Naive thymus-derived CD4-positive, alpha-beta T cell (primary cell): Measurements from ENCODE around the gene RFC1. TPM values are rescaled to one million over a fixed set of nuclear protein-coding genes. Genes with fewer than 3 reads are reported as not detected.

Source experiments
- ATAC-seq: fragments of 150-1000 bp; cut with Tn5 transposase; 2 replicates; pipeline ENCODE4 v1.10.0; 2021; ENCODE audit warnings: mild to moderate bottlenecking, moderate library complexity
- CTCF ChIA-PET: fragments of 350-600 bp; sonication (Branson Sonifier 250); formaldehyde crosslinking; loops from one replicate; lab custom pipeline; 2021; ENCODE audit warnings: antibody characterized with exemption; lab: Charles Lee
- POLR2A ChIA-PET: fragments of 350-600 bp; sonication (Branson Sonifier 250); formaldehyde crosslinking; loops from one replicate; lab custom pipeline; 2021; ENCODE audit warnings: antibody characterized with exemption, inconsistent platforms; lab: Charles Lee
- DNase-seq, 9 donors: peaks; one replicate each; pipeline versions ENCODE4 v3.0.0 to v3.0.0-alpha.2; 2020 to 2022; ENCODE audit warnings: mixed read lengths in 1 of 9
- H3K27ac ChIP-seq: one replicate; pipeline ENCODE4 v1.7.0; 2013; ENCODE audit warnings: mild to moderate bottlenecking, low read depth, low read length, moderate library complexity
- H3K27me3 ChIP-seq, 2 donors: one replicate each; pipeline ENCODE4 v1.7.0; 2013; ENCODE audit warnings: low read length in 2 of 2, mild to moderate bottlenecking in 2 of 2, moderate library complexity in 2 of 2; ENCODE audit not compliant: control insufficient read depth in 2 of 2, insufficient read depth in 2 of 2
- H3K36me3 ChIP-seq, 3 experiments: 1 replicate in 2 of 3; 2 replicates in 1 of 3; pipeline ENCODE4 v1.7.0; 2013; ENCODE audit warnings: low read length in 3 of 3, mild to moderate bottlenecking in 3 of 3, moderate library complexity in 1 of 3; ENCODE audit not compliant: insufficient read depth in 3 of 3, control insufficient read depth in 2 of 3
- H3K4me1 ChIP-seq, 2 donors: one replicate each; pipeline ENCODE4 v1.7.0; 2013; ENCODE audit warnings: low read length in 2 of 2, mild to moderate bottlenecking in 2 of 2, moderate library complexity in 1 of 2; ENCODE audit not compliant: control insufficient read depth in 2 of 2, insufficient read depth in 2 of 2
- H3K4me3 ChIP-seq: 2 replicates; pipeline ENCODE4 v1.7.0; 2013; ENCODE audit warnings: mild to moderate bottlenecking, low read length
- H3K9me3 ChIP-seq, 3 experiments: 1 replicate in 2 of 3; 2 replicates in 1 of 3; pipeline ENCODE4 v1.7.0; 2013; ENCODE audit warnings: low read length in 3 of 3; ENCODE audit not compliant: control insufficient read depth in 2 of 3
- H3K27ac Mint-ChIP-seq, 9 donors: one replicate each; pipeline ENCODE4 v1.8.0; 2020 to 2022; ENCODE audit warnings: mixed read lengths in 9 of 9, mild to moderate bottlenecking in 8 of 9, moderate library complexity in 5 of 9, inconsistent platforms in 2 of 9
- H3K27me3 Mint-ChIP-seq, 5 donors: one replicate each; pipeline ENCODE4 v1.8.0; 2021 to 2022; ENCODE audit warnings: mixed read lengths in 5 of 5, mild to moderate bottlenecking in 1 of 5
- H3K36me3 Mint-ChIP-seq, 5 donors: one replicate each; pipeline ENCODE4 v1.8.0; 2020 to 2022; ENCODE audit warnings: mixed read lengths in 5 of 5, mild to moderate bottlenecking in 3 of 5, inconsistent platforms in 1 of 5
- H3K4me1 Mint-ChIP-seq, 7 donors: one replicate each; pipeline ENCODE4 v1.8.0; 2020 to 2022; ENCODE audit warnings: mixed read lengths in 7 of 7, mild to moderate bottlenecking in 3 of 7, inconsistent platforms in 1 of 7
- H3K4me3 Mint-ChIP-seq, 10 donors: one replicate each; pipeline ENCODE4 v1.8.0; 2020 to 2022; ENCODE audit warnings: mild to moderate bottlenecking in 10 of 10, mixed read lengths in 10 of 10, moderate library complexity in 6 of 10, inconsistent platforms in 2 of 10
- H3K9me3 Mint-ChIP-seq, 11 donors: one replicate each; pipeline ENCODE4 v1.8.0; 2020 to 2022; ENCODE audit warnings: mixed read lengths in 11 of 11, mild to moderate bottlenecking in 4 of 11, inconsistent platforms in 1 of 11, moderate library complexity in 1 of 11
- intact Hi-C, 2 donors: fragments of 100-400 bp; cut with micrococcal nuclease; formaldehyde crosslinking; loops; one replicate each; pipeline ENCODE4 v1.15.1; 2023
- polyA plus RNA-seq, 2 donors: library from polyadenylated mRNA; unstranded; fragments of 300-500 nt; fragmentation: Illumina TruSeq; gene quantifications; one replicate each; pipeline ENCODE4 v1.2.3, GENCODE V29; 2021
- total RNA-seq, 6 experiments: library from RNA in 5 of 6; stranded (reverse) in 5 of 6; gene quantifications; 1 replicate in 5 of 6; 2 replicates in 1 of 6; pipeline ENCODE4 v1.2.3 and lab custom pipeline; 2021 to 2026

The RFC1 gene
- total and polyA plus RNA-seq, 7 experiments from 2014 or later, result 33.8 to 66.4 (median 63.7) TPM

- CTCF ChIA-PET, result no interaction called here
Observed at GRCh38 chr4:39337841-39338240, 28.3 kb downstream of the RFC1 start.

GRCh38 chr4:39335566-39335965 lies 30.6 kb downstream of the RFC1 start:
- no peaks in the 10 kb centered on the region for H3K27me3 Mint-ChIP-seq
- ChIA-PET CTCF (no interaction called here), POLR2A (no interaction called here)
- peak overlapping the region in 2 of 9 donors; percentile 1 to 7 for H3K27ac Mint-ChIP-seq
- peaks cover 0 to 26% (median 9%) of the 10 kb centered on the region in 5 donors for H3K36me3 Mint-ChIP-seq
- no peak for ATAC-seq
- no peak overlapping the region for H3K4me3 Mint-ChIP-seq
- Histone ChIP-seq H3K4me3 (no peak overlapping the region), H3K4me1 (no peaks in the 10 kb centered on the region), H3K27ac (no peak overlapping the region), H3K27me3 (no peaks in the 10 kb centered on the region), H3K9me3 (no peaks in the 10 kb centered on the region), H3K36me3 (peaks cover 0 to 10% (median 0%) of the 10 kb centered on the region in 3 experiments)
- H3K4me1 Mint-ChIP-seq, result peaks cover 15 to 74% (median 67%) of the 10 kb centered on the region in 7 donors
- DNase-seq, result no peak
- intact Hi-C loops, result no loop called here
- H3K9me3 Mint-ChIP-seq, result no peaks in the 10 kb centered on the region

More at GRCh38 chr4:39337841-39338240, 28.3 kb downstream of the RFC1 start:
- Mint-ChIP-seq H3K4me3 (no peak overlapping the region), H3K36me3 (peaks cover 0 to 49% (median 22%) of the 10 kb centered on the region in 5 donors), H3K9me3 (no peaks in the 10 kb centered on the region), H3K27me3 (no peaks in the 10 kb centered on the region), H3K27ac (no peak overlapping the region), H3K4me1 (peaks cover 17 to 69% (median 63%) of the 10 kb centered on the region in 7 donors)
- no peak for ATAC-seq
- intact Hi-C loops, result loop anchor here in 1 of 2 donors (2.0 kb wide), 1 partner anchor 13 kb away; no protein-coding TSS in a partner anchor
- Histone ChIP-seq H3K27ac (no peak overlapping the region), H3K27me3 (no peaks in the 10 kb centered on the region), H3K4me1 (no peaks in the 10 kb centered on the region), H3K36me3 (peaks cover 0 to 19% (median 9%) of the 10 kb centered on the region in 3 experiments), H3K9me3 (no peaks in the 10 kb centered on the region), H3K4me3 (no peak overlapping the region)
- no peak for DNase-seq
- POLR2A ChIA-PET, result interaction anchor here (0.9 to 1.3 kb wide), 2 partner anchors 9 to 309 kb away, joined by 3 to 4 read pairs; no protein-coding TSS in a partner anchor

- H3K27ac ChIP-seq, result no peak overlapping the region
- Mint-ChIP-seq H3K27ac (no peak overlapping the region), H3K9me3 (no peaks in the 10 kb centered on the region), H3K36me3 (peaks cover 4 to 24% (median 18%) of the 10 kb centered on the region in 5 donors), H3K27me3 (no peaks in the 10 kb centered on the region), H3K4me3 (no peak overlapping the region), H3K4me1 (peaks cover 3 to 54% (median 42%) of the 10 kb centered on the region in 7 donors)
- no peaks in the 10 kb centered on the region for H3K4me1 ChIP-seq
- intact Hi-C loops, result no loop called here
- POLR2A ChIA-PET, result no interaction called here
- H3K4me3 ChIP-seq, result no peak overlapping the region
- CTCF ChIA-PET, result no interaction called here
- DNase-seq (no peak), ATAC-seq (no peak)
- peaks cover 0 to 17% (median 6%) of the 10 kb centered on the region in 3 experiments for H3K36me3 ChIP-seq
- H3K9me3 ChIP-seq, result no peaks in the 10 kb centered on the region
- no peaks in the 10 kb centered on the region for H3K27me3 ChIP-seq
Observed at GRCh38 chr4:39331191-39331590, 35.0 kb downstream of the RFC1 start.

GRCh38 chr4:39330353-39330752 lies 35.8 kb downstream of the RFC1 start:
- no peak overlapping the region for H3K27ac ChIP-seq
- Mint-ChIP-seq H3K36me3 (peaks cover 8 to 28% (median 23%) of the 10 kb centered on the region in 5 donors), H3K4me3 (no peak overlapping the region), H3K27me3 (no peaks in the 10 kb centered on the region), H3K27ac (peak overlapping the region in 2 of 9 donors; percentile 22 to 60), H3K4me1 (peaks cover 0 to 47% (median 36%) of the 10 kb centered on the region in 7 donors), H3K9me3 (no peaks in the 10 kb centered on the region)
- intact Hi-C loops, result no loop called here
- no peaks in the 10 kb centered on the region for H3K27me3 ChIP-seq
- DNase-seq, result no peak
- POLR2A ChIA-PET, result interaction anchor here (0.5 kb wide), 1 partner anchor 422 kb away, joined by 4 read pairs; no protein-coding TSS in a partner anchor
- H3K9me3 ChIP-seq, result no peaks in the 10 kb centered on the region
- CTCF ChIA-PET, result no interaction called here
- no peak for ATAC-seq
- no peak overlapping the region for H3K4me3 ChIP-seq
- peaks cover 4 to 25% (median 6%) of the 10 kb centered on the region in 3 experiments for H3K36me3 ChIP-seq
- H3K4me1 ChIP-seq, result no peaks in the 10 kb centered on the region

- Histone ChIP-seq H3K9me3 (no peaks in the 10 kb centered on the region), H3K36me3 (peaks cover 4 to 39% (median 6%) of the 10 kb centered on the region in 3 experiments), H3K27ac (no peak overlapping the region), H3K4me1 (no peaks in the 10 kb centered on the region), H3K4me3 (no peak overlapping the region), H3K27me3 (no peaks in the 10 kb centered on the region)
- H3K27me3 Mint-ChIP-seq, result no peaks in the 10 kb centered on the region
- DNase-seq (no peak), ATAC-seq (no peak)
- H3K27ac Mint-ChIP-seq, result no peak overlapping the region
- CTCF ChIA-PET, result no interaction called here
- intact Hi-C loops, result no loop called here
- H3K36me3 Mint-ChIP-seq, result peaks cover 8 to 53% (median 34%) of the 10 kb centered on the region in 5 donors
- peaks cover 4 to 18% (median 10%) of the 10 kb centered on the region in 7 donors for H3K4me1 Mint-ChIP-seq
- no peaks in the 10 kb centered on the region for H3K9me3 Mint-ChIP-seq
- no peak overlapping the region for H3K4me3 Mint-ChIP-seq
- POLR2A ChIA-PET, result interaction anchor here (0.6 kb wide), 1 partner anchor 36 kb away, joined by 4 read pairs; no protein-coding TSS in a partner anchor
Observed at GRCh38 chr4:39326468-39326977, 39.6 kb downstream of the RFC1 start.

GRCh38 chr4:39324897-39325613 lies 41.1 kb downstream of the RFC1 start:
- peaks cover 8 to 62% (median 36%) of the 10 kb centered on the region in 5 donors for H3K36me3 Mint-ChIP-seq
- intact Hi-C loops, result loop anchor here in 1 of 2 donors (2.0 kb wide), 1 partner anchor 14 kb away; no protein-coding TSS in a partner anchor
- peak overlapping the region in 4 of 9 donors; percentile 9 to 77 (median 54) for H3K27ac Mint-ChIP-seq
- Histone ChIP-seq H3K36me3 (peaks cover 4 to 47% (median 6%) of the 10 kb centered on the region in 3 experiments), H3K27ac (no peak overlapping the region), H3K9me3 (no peaks in the 10 kb centered on the region), H3K4me1 (no peaks in the 10 kb centered on the region), H3K27me3 (no peaks in the 10 kb centered on the region), H3K4me3 (no peak overlapping the region)
- ChIA-PET CTCF (no interaction called here), POLR2A (no interaction called here)
- no peaks in the 10 kb centered on the region for H3K27me3 Mint-ChIP-seq
- no peak for DNase-seq
- ATAC-seq, result no peak
- H3K4me3 Mint-ChIP-seq, result no peak overlapping the region
- no peaks in the 10 kb centered on the region for H3K9me3 Mint-ChIP-seq
- peaks cover 0 to 8% (median 6%) of the 10 kb centered on the region in 7 donors for H3K4me1 Mint-ChIP-seq
